ENCODE results near the gene SOX6.

SOX6 gene

DNA sequence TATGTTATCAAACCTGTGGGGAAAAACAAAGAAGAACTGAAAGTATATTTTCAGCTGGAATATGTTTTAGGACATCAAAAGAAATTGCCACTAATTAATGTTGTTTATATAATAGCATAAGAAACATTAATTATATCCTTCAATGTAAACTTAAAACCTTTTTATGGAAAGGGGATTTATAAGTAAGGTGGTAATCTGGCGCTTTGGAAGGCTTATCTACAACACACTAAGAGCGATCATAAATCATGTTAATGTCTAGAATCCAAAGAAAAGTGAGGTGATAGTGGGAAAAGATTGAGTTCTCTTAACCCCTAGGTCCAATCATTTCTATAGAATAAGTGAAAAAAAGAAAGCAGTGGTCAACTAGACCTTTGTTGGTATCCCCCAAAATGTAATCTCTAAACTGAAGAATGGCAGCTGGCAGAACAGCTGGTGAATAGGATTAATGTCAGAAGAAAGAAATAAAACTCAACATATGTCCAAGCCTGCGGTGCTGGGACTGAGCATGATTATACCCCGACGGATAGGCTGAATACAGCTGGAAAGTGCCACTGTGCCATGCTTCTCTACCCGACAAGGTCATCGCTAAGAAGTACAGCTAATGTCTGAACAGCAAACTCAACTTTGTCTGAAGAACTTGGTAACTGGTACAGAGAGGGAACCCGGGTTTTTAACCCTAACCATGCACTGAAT is 64.0 kb downstream of the SOX6 start:
- no peak overlapping the region for H3K27ac Mint-ChIP-seq
- no peak overlapping the region for H3K4me3 Mint-ChIP-seq
- H3K27me3 Mint-ChIP-seq, result no peaks in the 10 kb centered on the region
- no peaks in the 10 kb centered on the region for H3K36me3 Mint-ChIP-seq (ENCODE audit: low read depth)
- no peaks in the 10 kb centered on the region for H3K4me1 Mint-ChIP-seq (ENCODE audit: low read depth)
- intact Hi-C loops (cut with micrococcal nuclease), result no loop called here
- no peaks in the 10 kb centered on the region for H3K9me3 Mint-ChIP-seq

DNA sequence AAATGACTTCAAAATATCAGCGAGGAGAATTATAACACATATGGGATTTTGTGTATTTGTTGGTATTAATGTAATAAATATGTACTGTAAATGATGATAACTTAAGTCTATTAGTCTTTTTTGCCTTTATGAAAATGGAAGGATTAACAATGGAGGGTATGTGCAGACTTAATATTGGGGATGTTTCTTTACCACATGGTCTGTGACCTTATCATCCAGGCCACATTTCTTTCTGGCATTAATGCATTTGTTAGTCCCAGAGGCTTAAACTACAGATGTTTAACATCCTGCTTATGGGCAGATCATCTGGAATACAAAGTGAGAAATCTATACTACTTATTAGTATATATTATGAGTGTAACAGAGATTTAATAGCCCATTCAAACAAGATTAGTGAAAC is 64.6 kb downstream of the SOX6 start:
- Mint-ChIP-seq H3K4me3 (no peak overlapping the region), H3K27ac (no peak overlapping the region), H3K27me3 (no peaks in the 10 kb centered on the region), H3K4me1 (ENCODE audit: low read depth) (no peaks in the 10 kb centered on the region), H3K36me3 (ENCODE audit: low read depth) (no peaks in the 10 kb centered on the region), H3K9me3 (no peaks in the 10 kb centered on the region)
- intact Hi-C loops (cut with micrococcal nuclease), result no loop called here

GRCh38 chr11:16289541-16289940 is 66.8 kb downstream of the SOX6 start:
- Mint-ChIP-seq H3K27ac (no peak overlapping the region), H3K4me1 (ENCODE audit: low read depth) (no peaks in the 10 kb centered on the region), H3K9me3 (no peaks in the 10 kb centered on the region), H3K27me3 (no peaks in the 10 kb centered on the region), H3K36me3 (ENCODE audit: low read depth) (no peaks in the 10 kb centered on the region), H3K4me3 (no peak overlapping the region)
- intact Hi-C loops (cut with micrococcal nuclease), result no loop called here

- Mint-ChIP-seq H3K4me1 (ENCODE audit: low read depth) (no peaks in the 10 kb centered on the region), H3K9me3 (no peaks in the 10 kb centered on the region), H3K27ac (no peak overlapping the region), H3K27me3 (no peaks in the 10 kb centered on the region), H3K36me3 (ENCODE audit: low read depth) (no peaks in the 10 kb centered on the region), H3K4me3 (no peak overlapping the region)
- intact Hi-C loops (cut with micrococcal nuclease), result no loop called here
These were observed 68.6 kb downstream of the SOX6 start for GRCh38 chr11:16287630-16288280.

- no peaks in the 10 kb centered on the region for H3K9me3 Mint-ChIP-seq
- no peaks in the 10 kb centered on the region for H3K36me3 Mint-ChIP-seq (ENCODE audit: low read depth)
- no peaks in the 10 kb centered on the region for H3K4me1 Mint-ChIP-seq (ENCODE audit: low read depth)
- no peak overlapping the region for H3K4me3 Mint-ChIP-seq
- H3K27me3 Mint-ChIP-seq, result no peaks in the 10 kb centered on the region
- intact Hi-C loops (cut with micrococcal nuclease), result no loop called here
- H3K27ac Mint-ChIP-seq, result no peak overlapping the region
These were observed 70.3 kb downstream of the SOX6 start for GRCh38 chr11:16286095-16286494.

DNA sequence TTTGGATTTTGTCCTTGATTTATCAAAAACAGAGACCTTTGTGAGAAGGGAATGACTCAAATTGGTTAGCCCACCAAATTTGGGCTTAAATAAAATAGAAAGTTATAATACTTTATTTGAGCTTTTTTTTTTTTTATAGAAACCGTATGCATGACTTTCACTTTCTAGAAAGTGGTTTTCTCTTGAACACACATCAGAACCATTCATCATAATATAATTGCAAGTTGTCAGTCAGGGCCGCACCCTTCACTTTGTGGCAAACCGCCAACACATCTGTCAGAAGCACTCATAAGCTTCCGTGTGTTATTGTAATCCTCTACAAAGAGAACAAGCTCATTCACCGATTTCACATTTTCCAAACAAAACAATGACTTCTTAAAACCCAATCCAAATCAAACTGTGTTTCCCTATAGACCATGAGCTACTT is 76.1 kb downstream of the SOX6 start:
- no peak overlapping the region for H3K4me3 Mint-ChIP-seq
- no peak overlapping the region for H3K27ac Mint-ChIP-seq
- H3K4me1 Mint-ChIP-seq (ENCODE audit: low read depth), result no peaks in the 10 kb centered on the region
- H3K27me3 Mint-ChIP-seq, result no peaks in the 10 kb centered on the region
- H3K9me3 Mint-ChIP-seq, result no peaks in the 10 kb centered on the region
- no peaks in the 10 kb centered on the region for H3K36me3 Mint-ChIP-seq (ENCODE audit: low read depth)
- intact Hi-C loops (cut with micrococcal nuclease), result no loop called here

DNA sequence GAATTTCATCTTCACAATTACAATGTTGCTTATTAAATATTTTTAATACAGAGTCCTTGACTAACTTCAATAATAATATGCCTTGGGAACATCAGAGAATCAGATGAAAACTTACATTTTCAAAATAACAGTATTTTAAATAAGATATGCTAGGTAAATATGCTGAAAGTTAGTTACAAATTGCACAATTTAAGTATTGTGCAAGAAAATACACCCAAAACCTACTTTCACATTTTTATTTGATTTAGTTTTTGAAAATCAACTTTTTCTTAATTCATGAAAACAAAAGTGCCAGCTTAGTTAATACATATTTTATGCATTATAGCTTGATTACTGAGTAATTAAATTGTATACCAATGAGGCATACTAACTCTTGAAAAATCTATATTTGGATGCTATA is 76.8 kb downstream of the SOX6 start:
- no peaks in the 10 kb centered on the region for H3K4me1 Mint-ChIP-seq (ENCODE audit: low read depth)
- H3K36me3 Mint-ChIP-seq (ENCODE audit: low read depth), result no peaks in the 10 kb centered on the region
- no peaks in the 10 kb centered on the region for H3K9me3 Mint-ChIP-seq
- no peak overlapping the region for H3K4me3 Mint-ChIP-seq
- no peaks in the 10 kb centered on the region for H3K27me3 Mint-ChIP-seq
- H3K27ac Mint-ChIP-seq, result no peak overlapping the region
- intact Hi-C loops (cut with micrococcal nuclease), result no loop called here

GRCh38 chr11:16278979-16279378 is 77.4 kb downstream of the SOX6 start:
- intact Hi-C loops (cut with micrococcal nuclease), result no loop called here
- Mint-ChIP-seq H3K9me3 (no peaks in the 10 kb centered on the region), H3K4me1 (ENCODE audit: low read depth) (no peaks in the 10 kb centered on the region), H3K4me3 (no peak overlapping the region), H3K27ac (no peak overlapping the region), H3K27me3 (no peaks in the 10 kb centered on the region), H3K36me3 (ENCODE audit: low read depth) (no peaks in the 10 kb centered on the region)

GRCh38 chr11:16278273-16278672 is 78.1 kb downstream of the SOX6 start:
- H3K4me1 Mint-ChIP-seq (ENCODE audit: low read depth), result no peaks in the 10 kb centered on the region
- H3K27me3 Mint-ChIP-seq, result no peaks in the 10 kb centered on the region
- no peak overlapping the region for H3K4me3 Mint-ChIP-seq
- no peak overlapping the region for H3K27ac Mint-ChIP-seq
- no peaks in the 10 kb centered on the region for H3K36me3 Mint-ChIP-seq (ENCODE audit: low read depth)
- H3K9me3 Mint-ChIP-seq, result no peaks in the 10 kb centered on the region
- intact Hi-C loops (cut with micrococcal nuclease), result no loop called here

GRCh38 chr11:16276251-16276650 is 80.1 kb downstream of the SOX6 start:
- Mint-ChIP-seq H3K4me3 (no peak overlapping the region), H3K27ac (no peak overlapping the region), H3K9me3 (no peaks in the 10 kb centered on the region), H3K36me3 (ENCODE audit: low read depth) (no peaks in the 10 kb centered on the region), H3K4me1 (ENCODE audit: low read depth) (no peaks in the 10 kb centered on the region), H3K27me3 (no peaks in the 10 kb centered on the region)
- intact Hi-C loops (cut with micrococcal nuclease), result no loop called here

DNA sequence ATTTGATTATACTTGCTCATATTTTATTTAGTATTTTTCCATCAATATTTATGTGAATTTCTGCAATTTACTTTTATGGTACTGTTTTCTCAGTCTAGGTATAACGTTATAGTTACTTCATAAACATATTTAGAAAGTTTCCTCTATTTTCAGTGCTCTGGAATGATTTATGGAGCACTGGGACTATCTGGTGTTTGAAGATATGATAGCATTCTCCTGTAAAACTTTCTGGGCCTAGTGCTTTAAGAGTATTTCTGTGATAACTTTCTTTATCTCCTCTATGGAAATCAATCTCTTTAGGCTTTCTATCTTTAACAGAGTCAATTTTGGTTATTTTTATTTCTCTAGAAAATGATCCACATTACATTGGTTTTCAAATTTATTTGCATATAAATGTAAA is 85.1 kb downstream of the SOX6 start:
- intact Hi-C loops (cut with micrococcal nuclease), result no loop called here
- no peaks in the 10 kb centered on the region for H3K9me3 Mint-ChIP-seq
- no peaks in the 10 kb centered on the region for H3K27me3 Mint-ChIP-seq
- no peaks in the 10 kb centered on the region for H3K4me1 Mint-ChIP-seq (ENCODE audit: low read depth)
- no peak overlapping the region for H3K4me3 Mint-ChIP-seq
- H3K27ac Mint-ChIP-seq, result no peak overlapping the region
- no peaks in the 10 kb centered on the region for H3K36me3 Mint-ChIP-seq (ENCODE audit: low read depth)

- no peaks in the 10 kb centered on the region for H3K36me3 Mint-ChIP-seq (ENCODE audit: low read depth)
- H3K27ac Mint-ChIP-seq, result no peak overlapping the region
- no peaks in the 10 kb centered on the region for H3K4me1 Mint-ChIP-seq (ENCODE audit: low read depth)
- no peaks in the 10 kb centered on the region for H3K27me3 Mint-ChIP-seq
- intact Hi-C loops (cut with micrococcal nuclease), result no loop called here
- peaks cover 8% of the 10 kb centered on the region for H3K9me3 Mint-ChIP-seq
- no peak overlapping the region for H3K4me3 Mint-ChIP-seq
These were observed 90.3 kb downstream of the SOX6 start for GRCh38 chr11:16266021-16266420.

- H3K27me3 Mint-ChIP-seq, result no peaks in the 10 kb centered on the region
- peaks cover 8% of the 10 kb centered on the region for H3K9me3 Mint-ChIP-seq
- H3K27ac Mint-ChIP-seq, result no peak overlapping the region
- no peaks in the 10 kb centered on the region for H3K4me1 Mint-ChIP-seq (ENCODE audit: low read depth)
- H3K36me3 Mint-ChIP-seq (ENCODE audit: low read depth), result no peaks in the 10 kb centered on the region
- intact Hi-C loops (cut with micrococcal nuclease), result no loop called here
- H3K4me3 Mint-ChIP-seq, result no peak overlapping the region
These were observed 91.3 kb downstream of the SOX6 start for GRCh38 chr11:16265022-16265421.

DNA sequence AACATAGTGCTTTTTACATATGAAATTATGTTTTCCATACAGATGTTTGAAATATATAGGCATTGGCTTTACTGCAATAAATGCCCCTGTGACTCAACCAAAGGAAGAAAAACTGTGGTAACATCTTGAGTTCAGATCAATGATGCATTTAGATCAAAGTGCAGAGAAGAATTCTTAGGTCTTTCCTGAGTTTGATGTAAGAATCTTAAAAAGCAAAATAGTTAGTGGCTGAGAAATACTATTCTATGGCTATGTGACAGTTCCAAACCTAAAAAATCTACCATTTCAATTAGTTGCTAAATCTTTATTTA is 93.7 kb downstream of the SOX6 start:
- no peaks in the 10 kb centered on the region for H3K4me1 Mint-ChIP-seq (ENCODE audit: low read depth)
- no peak overlapping the region for H3K4me3 Mint-ChIP-seq
- H3K27me3 Mint-ChIP-seq, result no peaks in the 10 kb centered on the region
- H3K27ac Mint-ChIP-seq, result no peak overlapping the region
- intact Hi-C loops (cut with micrococcal nuclease), result no loop called here
- H3K9me3 Mint-ChIP-seq, result peaks cover 8% of the 10 kb centered on the region
- H3K36me3 Mint-ChIP-seq (ENCODE audit: low read depth), result no peaks in the 10 kb centered on the region
